HG03135 (cell line): Measurements from ENCODE around the gene ANO5.

ENCODE experiments used
- ATAC-seq: cut with Tn5 transposase; IDR thresholded peaks from one replicate; pipeline ENCODE4 v1.9.1; 2021; ENCODE audit warnings: mild to moderate bottlenecking, moderate library complexity; ENCODE audit not compliant: unreplicated experiment

Gene ANO5

DNA sequence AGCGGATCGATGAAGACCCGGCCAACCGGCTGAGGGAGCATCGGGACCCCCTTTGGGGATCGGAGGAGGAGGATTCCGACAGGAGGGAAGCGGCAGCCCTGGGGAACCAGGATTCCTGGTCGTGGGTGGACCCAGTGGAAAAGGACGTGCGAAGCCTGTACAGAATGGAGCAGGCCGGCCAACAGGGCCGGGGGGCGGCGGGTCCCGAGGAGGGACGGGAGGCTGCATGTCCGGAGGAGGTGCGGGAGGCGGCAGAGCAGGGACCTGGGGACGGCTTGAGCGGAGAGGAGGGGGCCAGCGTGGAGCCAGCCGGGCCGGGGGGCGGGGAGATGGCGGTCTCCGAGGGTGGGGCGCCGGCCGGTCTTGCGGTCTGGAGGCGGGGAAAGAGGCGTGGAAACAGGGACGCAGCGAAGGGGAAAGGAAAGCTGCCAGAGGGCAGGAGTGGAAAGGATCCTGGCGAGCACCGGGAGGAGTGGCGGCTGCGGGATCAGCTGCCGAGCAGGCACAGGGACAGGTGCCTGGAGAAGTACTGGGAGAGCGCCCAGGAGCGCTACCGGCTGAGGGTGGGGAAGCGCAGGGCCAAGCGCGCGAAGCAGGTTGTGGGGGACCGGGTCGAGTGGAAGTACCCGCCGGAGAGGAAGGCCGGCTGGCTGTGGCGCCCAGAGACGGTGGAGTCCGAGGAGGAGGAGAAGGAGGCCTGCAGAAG is at the start of gene ANO5:
Gene ANO5 (plus strand): TSS at position 444 of the 706 bp plus-strand sequence. CDS start 408 bp downstream, outside the sequence.
- ATAC-seq, result peak; percentile 46

DNA sequence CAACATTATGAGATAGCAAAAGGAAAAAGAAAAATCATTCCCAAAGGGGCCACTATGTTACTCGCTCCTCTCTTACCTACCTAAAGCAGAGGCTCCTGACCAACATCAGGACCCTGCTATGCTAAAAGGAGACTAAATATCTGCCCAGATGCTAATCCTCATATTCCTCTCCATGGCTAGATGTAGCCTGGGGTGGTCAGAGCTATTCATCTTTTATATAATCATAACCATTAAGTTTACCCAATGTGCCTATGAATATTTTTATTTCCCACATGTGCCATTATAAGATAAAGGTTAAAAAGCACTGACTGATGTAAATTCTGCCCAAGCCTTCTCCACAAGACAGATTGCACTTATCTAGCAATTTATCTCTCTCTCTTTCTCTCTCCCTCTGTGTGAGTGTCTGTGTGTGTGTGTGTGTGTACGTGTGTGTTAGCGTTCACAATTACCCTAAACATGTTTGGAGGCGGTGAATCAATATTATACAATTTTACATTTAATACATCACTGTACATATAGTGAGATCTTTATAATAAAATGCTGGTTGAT is 41.2 kb upstream of the ANO5 start:
- no peak for ATAC-seq

DNA sequence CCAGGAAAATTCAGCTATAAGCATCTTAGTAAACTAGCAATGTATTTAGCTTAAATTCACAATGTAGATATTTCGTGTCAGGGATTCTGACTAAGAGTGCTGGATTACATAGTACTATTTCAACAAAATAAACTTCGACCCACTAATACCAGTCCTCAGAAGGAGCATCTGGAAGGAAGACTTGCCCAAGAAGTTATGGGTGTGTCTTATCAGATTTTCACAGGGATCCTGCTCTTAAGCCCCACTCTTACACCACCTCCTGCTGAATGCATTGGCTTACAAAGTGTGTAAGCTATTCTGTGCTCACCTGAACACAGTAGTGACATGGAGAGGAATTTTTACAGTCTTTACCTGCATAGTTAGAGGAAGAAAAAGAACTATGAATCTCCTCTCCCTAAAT is 35.4 kb upstream of the ANO5 start:
- ATAC-seq, result no peak

GRCh38 chr11:22161489-22161888 is 31.4 kb upstream of the ANO5 start:
- no peak for ATAC-seq

DNA sequence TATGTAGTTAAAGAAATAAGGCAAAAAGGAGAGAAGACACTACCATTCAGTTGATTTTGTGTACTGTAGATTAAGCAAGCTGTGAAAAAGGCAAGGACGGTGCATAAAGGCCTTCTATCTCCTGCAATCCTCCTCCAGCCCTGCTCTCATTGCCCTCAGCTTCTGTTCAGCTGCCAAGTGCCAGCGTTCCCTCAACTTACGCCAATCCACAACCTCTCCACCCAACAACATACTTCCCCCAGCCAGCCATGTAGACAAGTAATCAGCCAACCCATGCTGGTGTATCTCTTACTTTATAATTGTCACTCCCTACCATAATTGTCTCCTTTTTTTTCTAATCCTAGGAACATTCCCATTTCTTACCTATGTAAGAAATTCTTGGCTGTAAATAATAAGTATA is 30.1 kb upstream of the ANO5 start:
- ATAC-seq, result no peak

- ATAC-seq, result peak; percentile 75
Measured at GRCh38 chr11:22163394-22163797, 29.5 kb upstream of the ANO5 start.

GRCh38 chr11:22165087-22165486 is 27.8 kb upstream of the ANO5 start:
- ATAC-seq, result no peak

DNA sequence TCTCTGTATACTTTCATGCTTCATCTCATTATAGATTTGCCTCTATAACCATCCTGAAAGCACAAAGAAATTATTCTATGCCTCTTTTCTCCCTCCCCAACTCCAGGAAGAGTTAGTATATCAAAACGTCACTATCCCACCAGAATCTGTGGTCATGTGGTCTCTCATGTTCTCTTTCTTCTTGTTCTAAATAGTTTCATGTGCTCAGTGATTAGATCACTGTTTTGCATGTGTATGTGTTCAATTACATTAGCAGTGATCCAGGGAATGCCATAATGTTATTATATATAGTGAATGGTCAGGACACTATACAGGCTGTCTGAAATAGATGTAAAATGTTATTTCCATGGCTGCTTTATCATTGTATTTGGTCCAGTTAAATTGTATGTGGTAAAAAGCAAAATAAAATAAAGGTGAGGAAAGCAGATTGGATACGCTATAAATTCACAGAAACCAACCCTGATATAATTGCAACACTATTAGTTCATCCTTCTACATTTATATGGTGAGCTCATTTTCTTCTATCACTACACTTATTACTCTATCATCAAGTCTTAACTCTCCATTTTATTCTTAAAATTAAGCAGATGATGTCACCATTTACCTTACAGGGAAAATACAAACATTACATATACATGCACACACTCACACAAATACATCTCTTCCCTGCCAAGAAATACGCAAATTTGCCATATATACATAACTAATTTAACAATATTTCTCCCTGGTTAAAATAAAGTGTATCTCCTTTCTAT is 26.9 kb upstream of the ANO5 start:
- ATAC-seq, result no peak

GRCh38 chr11:22169833-22170232 is 23.1 kb upstream of the ANO5 start:
- no peak for ATAC-seq

DNA sequence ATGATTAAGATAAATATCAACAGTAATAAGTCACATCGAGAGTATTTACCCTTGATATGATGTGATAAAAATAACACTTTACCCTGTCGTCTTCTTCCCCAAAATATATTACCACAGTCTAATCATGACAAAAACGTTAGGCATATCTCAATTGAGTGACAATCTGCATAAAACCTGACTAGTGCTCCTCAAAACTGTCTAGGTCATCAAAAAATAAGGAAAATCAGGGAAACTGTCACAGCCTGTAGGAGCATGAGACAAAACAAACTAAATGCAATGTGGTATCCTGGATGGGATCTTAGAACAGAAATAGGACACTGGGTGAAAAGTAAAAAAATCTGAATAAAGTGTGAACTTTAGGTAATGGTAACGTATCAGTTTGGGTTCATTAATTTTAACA is 19.4 kb upstream of the ANO5 start:
- no peak for ATAC-seq

GRCh38 chr11:22177186-22177585 is 15.7 kb upstream of the ANO5 start:
- no peak for ATAC-seq

- no peak for ATAC-seq
Measured at GRCh38 chr11:22179626-22180025, 13.3 kb upstream of the ANO5 start.

- ATAC-seq, result no peak
Measured at GRCh38 chr11:22180131-22180530, 12.8 kb upstream of the ANO5 start.

- no peak for ATAC-seq
Measured at GRCh38 chr11:22189660-22190059, 3.2 kb upstream of the ANO5 start.

DNA sequence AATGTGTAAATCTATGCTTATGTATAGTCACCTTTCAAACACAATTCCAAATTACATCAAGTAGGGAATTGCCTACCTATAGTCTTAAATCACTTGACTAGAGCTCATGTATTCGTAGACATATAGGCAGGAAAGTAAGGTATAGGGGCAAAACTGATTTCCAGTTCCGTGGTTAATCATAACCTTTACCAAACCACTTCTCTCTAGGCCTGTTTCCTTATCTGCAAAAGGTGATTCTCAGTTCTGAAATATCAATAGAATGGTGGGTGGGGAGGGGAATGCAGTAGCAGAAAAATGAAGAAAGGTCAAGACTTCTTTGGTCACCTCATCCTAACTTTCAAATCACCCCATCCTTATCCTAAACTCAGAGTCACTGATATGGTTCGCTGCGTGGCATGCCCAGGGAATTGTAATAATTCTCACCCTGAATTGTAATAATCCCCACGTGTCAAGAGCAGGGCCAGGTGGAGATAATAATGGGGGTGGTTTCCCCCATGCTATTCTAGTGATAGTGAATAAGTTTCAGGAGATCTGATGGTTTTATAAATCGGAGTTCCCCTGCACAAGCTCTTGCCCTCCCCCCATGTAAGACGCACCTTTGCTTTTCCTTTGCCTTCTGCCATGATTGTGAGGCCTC is 1.9 kb upstream of the ANO5 start:
- ATAC-seq, result peak; percentile 41

- no peak for ATAC-seq
Measured at GRCh38 chr11:22192289-22192641, 620 bp upstream of the ANO5 start.

- ATAC-seq, result peak; percentile 40
Measured at GRCh38 chr11:22193348-22194051, 615 bp downstream of the ANO5 start.

DNA sequence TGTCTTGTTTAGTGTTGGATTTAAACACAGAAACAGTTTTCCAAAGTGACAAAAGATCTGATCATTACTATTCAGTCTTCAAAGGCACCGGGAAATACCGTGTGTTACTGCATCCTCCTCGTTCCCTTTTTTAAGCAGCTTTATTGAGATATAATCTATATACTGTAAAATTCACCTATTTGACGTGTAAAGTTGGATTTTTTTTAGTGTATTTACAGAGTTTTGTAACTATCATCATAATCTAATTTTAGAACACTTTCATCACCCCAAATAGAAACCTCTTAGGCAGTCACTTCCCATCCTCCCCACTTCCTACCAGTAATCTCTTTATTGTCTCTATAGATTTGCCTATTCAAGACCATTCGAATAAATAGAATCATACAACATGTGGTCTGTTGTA is 1.4 kb downstream of the ANO5 start:
- no peak for ATAC-seq

GRCh38 chr11:22194907-22195306 is 2.0 kb downstream of the ANO5 start:
- ATAC-seq, result no peak

DNA sequence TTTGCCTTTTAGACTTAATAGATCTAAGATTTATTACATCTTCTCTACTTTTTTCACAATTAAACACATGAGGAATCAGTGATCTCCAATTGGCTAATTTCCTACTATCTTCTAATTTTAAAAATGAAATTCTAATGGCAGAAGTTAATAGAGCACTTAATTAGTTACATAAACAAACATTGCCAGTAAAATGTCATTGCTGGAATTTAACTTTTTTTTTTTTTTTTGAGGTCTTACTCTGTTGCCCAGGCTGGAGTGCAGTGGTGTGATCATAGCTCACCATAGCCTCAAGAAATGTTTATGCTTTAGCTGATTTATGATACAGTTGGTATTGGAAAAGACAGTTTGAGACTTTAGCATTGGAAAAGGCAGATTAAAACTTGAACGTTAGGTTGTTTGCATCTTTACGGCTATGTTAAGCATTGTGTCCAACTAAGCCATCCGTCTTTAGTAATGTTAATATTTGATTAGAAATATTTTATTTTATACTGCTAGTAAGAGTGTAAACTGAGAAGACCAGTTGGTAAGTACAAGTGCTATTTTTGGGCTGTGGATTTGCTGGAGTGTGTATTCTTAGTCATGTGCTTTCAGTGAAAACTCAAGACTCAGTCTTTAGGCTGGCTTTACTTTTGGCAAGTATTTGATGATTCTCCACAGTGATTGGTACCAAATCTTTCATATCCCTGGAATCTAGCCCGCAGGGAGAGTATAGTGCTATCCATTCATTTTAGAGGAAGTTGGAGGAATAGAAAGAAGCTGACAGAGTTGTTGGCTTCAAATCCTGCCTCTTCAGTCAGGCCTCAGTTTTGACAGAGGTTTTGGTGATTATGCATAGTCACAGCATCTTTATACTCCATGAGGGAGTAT is 4.5 kb downstream of the ANO5 start:
- ATAC-seq, result no peak
